A673 (cell line): ENCODE measurements around the gene ADK. TPM values are rescaled to one million over a fixed set of nuclear protein-coding genes. Genes with fewer than 3 reads are reported as not detected.
A peak's percentile ranks its signal among the peaks of the same experiment; 100 is the strongest.

Experiments used
- BruUV-seq: library from RNA; stranded (reverse); fragments of 400-500 nt; replicated peaks from 2 replicates; lab custom pipeline; 2021; lab: Mats Ljungman, UMichigan
- CTCF ChIA-PET: fragments of 300-600 bp; sonication (Branson Sonifier 250); formaldehyde crosslinking; loops from one replicate; lab custom pipeline; 2022; ENCODE audit warnings: antibody characterized with exemption; lab: Charles Lee
- POLR2A ChIA-PET: fragments of 300-600 bp; sonication (Branson Sonifier 250); formaldehyde crosslinking; loops from one replicate; lab custom pipeline; 2022; ENCODE audit warnings: antibody characterized with exemption; ENCODE audit not compliant: low non-redundant PET; lab: Charles Lee
- DNase-seq: peaks from one replicate; pipeline ENCODE4 v3.0.0-alpha.2; 2015; ENCODE audit warnings: low spot score
- H3K27ac ChIP-seq: fragments of 200-600 bp; sonication (generic); 2 replicates; pipeline ENCODE4 v1.5.1; 2016; ENCODE audit warnings: mixed run types, low read depth, mild to moderate bottlenecking, mixed read lengths, antibody characterized with exemption, low read length; ENCODE audit not compliant: poor library complexity, severe bottlenecking
- H3K27me3 ChIP-seq: fragments of 200-600 bp; sonication (generic); replicated peaks from 2 replicates; pipeline ENCODE4 v1.6.1; 2017; ENCODE audit warnings: mixed run types, low read depth, mild to moderate bottlenecking, mixed read lengths, antibody characterized with exemption, low read length; ENCODE audit not compliant: insufficient read depth, poor library complexity
- H3K36me3 ChIP-seq: fragments of 200-600 bp; sonication (generic); 2 replicates; pipeline ENCODE4 v1.6.1; 2016; ENCODE audit warnings: mixed run types, mild to moderate bottlenecking, mixed read lengths, antibody characterized with exemption, low read length; ENCODE audit not compliant: insufficient read depth, poor library complexity, severe bottlenecking
- H3K4me1 ChIP-seq: fragments of 200-600 bp; sonication (generic); 2 replicates; pipeline ENCODE4 v1.6.1; 2017; ENCODE audit warnings: mixed run types, mild to moderate bottlenecking, mixed read lengths, antibody characterized with exemption, low read length; ENCODE audit not compliant: insufficient read depth, poor library complexity, severe bottlenecking
- H3K4me3 ChIP-seq: fragments of 200-600 bp; sonication (generic); 2 replicates; pipeline ENCODE4 v1.5.1; 2016; ENCODE audit warnings: low read depth, mixed run types, mild to moderate bottlenecking, mixed read lengths, low read length; ENCODE audit not compliant: poor library complexity, severe bottlenecking
- H3K9me3 ChIP-seq: fragments of 200-600 bp; sonication (generic); 2 replicates; pipeline ENCODE4 v1.6.1; 2016; ENCODE audit warnings: mixed run types, low read depth, mild to moderate bottlenecking, mixed read lengths, antibody characterized with exemption, low read length; ENCODE audit not compliant: poor library complexity, severe bottlenecking
- CTCF ChIP-seq: fragments of 300-800, 200-600 bp; sonication (generic); conservative IDR thresholded peaks from 2 replicates; pipeline ENCODE4 v1.5.1; 2017; ENCODE audit warnings: low read depth, mild to moderate bottlenecking, antibody characterized with exemption, low read length, moderate library complexity, mixed read lengths
- EZH2 ChIP-seq: fragments of 200-600 bp; sonication (generic); IDR thresholded peaks from 2 replicates; pipeline ENCODE4 v1.6.1; 2017; ENCODE audit warnings: borderline replicate concordance, low read depth, mild to moderate bottlenecking, mixed read lengths, antibody characterized with exemption, low read length; ENCODE audit not compliant: poor library complexity, severe bottlenecking
- intact Hi-C: fragments of 100-400 bp; cut with micrococcal nuclease; formaldehyde crosslinking; loops from one replicate; pipeline ENCODE4 v1.10.0; 2022; ENCODE audit not compliant: unreplicated experiment
- total RNA-seq: library from RNA; stranded (reverse); gene quantifications from 2 replicates; pipeline ENCODE4 v1.2.3, GENCODE V29; 2021

The ADK gene
- total RNA-seq, 1 experiment from 2014 or later: 49.0 TPM

DNA sequence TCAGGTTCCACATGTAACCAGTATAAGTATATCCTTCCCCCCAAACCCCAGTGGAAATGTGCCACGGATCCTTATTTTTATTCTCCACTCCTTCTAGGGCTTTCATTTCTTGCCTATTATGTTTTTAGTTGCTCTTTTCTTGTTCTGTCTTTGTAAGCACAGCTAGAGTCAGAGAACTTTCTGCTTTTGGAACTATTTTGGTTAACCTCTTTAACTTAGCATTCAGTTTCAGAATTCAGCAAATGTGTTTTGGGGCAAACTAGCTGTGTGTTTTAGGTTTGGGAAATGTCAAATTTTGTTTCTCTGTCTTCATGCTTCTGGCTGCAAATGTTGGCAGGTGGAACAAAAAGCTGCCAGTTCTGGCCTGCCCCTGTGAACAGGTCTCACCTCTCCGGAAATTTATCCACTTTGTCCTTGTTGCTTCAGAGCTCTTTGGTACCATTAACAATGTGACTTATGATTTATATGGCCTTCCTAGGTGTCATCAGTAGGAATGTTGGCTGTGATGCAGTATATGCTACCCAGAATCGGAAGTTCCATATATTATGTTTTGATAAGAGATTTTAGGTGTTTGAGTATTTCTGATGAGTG is 156.1 kb downstream of the ADK start:
- no peak for DNase-seq
- H3K36me3 ChIP-seq: no peaks in the 10 kb centered on the region
- no TSS peak for BruUV-seq
- POLR2A ChIA-PET: no interaction called here
- CTCF ChIA-PET: interaction anchor here (0.5 kb wide), 1 partner anchor 127 kb away, joined by 4 read pairs; no protein-coding TSS in a partner anchor
- peaks cover 45% of the 10 kb centered on the region for H3K4me1 ChIP-seq
- no peak overlapping the region for H3K4me3 ChIP-seq
- no peaks in the 10 kb centered on the region for H3K27me3 ChIP-seq
- no peaks in the 10 kb centered on the region for H3K9me3 ChIP-seq
- intact Hi-C loops: loop anchor here (10.0 kb wide), 2 partner anchors 108 to 198 kb away; no protein-coding TSS in a partner anchor
- TF ChIP-seq CTCF (no peak), EZH2 (no peak)
- H3K27ac ChIP-seq: no peak overlapping the region

DNA sequence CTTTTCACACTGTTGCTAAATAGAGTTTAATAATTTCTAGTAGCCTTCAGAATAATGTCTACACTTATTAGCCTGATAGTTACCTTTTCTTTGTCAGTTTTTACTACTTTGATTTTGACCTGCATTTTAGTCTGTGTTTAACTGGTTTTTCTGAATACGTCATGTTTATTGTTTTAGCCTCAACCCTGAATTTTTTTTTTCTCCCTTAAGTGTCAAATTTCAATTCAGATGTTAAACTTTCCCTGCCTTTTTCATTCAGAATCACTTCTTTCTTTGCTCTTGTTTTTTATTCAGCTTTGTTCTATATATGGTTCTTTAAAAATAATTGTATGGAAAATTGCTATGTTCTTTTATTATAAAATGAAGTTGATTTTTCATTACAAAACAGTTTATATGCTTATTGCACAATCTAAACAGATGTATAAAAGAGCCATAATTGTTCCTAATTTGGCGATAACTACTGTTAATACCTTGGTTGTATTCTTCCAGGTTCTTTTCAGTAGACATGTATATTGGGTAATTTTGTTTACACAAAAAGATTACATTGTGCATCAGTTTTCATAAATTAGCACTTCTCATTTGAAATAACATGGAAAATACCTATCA is 159.7 kb downstream of the ADK start:
- peaks cover 40% of the 10 kb centered on the region for H3K4me1 ChIP-seq
- TF ChIP-seq CTCF: no peak
- TF ChIP-seq EZH2: no peak
- no peak for DNase-seq
- H3K4me3 ChIP-seq: no peak overlapping the region
- no peaks in the 10 kb centered on the region for H3K36me3 ChIP-seq
- H3K9me3 ChIP-seq: no peaks in the 10 kb centered on the region
- H3K27ac ChIP-seq: no peak overlapping the region
- CTCF ChIA-PET: no interaction called here
- BruUV-seq: no TSS peak
- H3K27me3 ChIP-seq: no peaks in the 10 kb centered on the region
- intact Hi-C loops: no loop called here
- POLR2A ChIA-PET: no interaction called here

GRCh38 chr10:74314166-74314565 is 163.1 kb downstream of the ADK start:
- TF ChIP-seq CTCF (no peak), EZH2 (no peak)
- POLR2A ChIA-PET: no interaction called here
- BruUV-seq: no TSS peak

More at GRCh38 chr10:74314166-74314565, 163.1 kb downstream of the ADK start:
- intact Hi-C loops: no loop called here
- H3K27ac ChIP-seq: no peak overlapping the region
- CTCF ChIA-PET: no interaction called here
- no peak for DNase-seq
- peaks cover 18% of the 10 kb centered on the region for H3K4me1 ChIP-seq
- H3K27me3 ChIP-seq: no peaks in the 10 kb centered on the region
- no peaks in the 10 kb centered on the region for H3K36me3 ChIP-seq
- H3K9me3 ChIP-seq: no peaks in the 10 kb centered on the region
- peak overlapping the region; percentile 11 for H3K4me3 ChIP-seq
